Kidney epithelial cell (primary cell): ENCODE results near the gene GPC3. TPM values are rescaled to one million over a fixed set of nuclear protein-coding genes. Genes with fewer than 3 reads are reported as not detected.

Experiments used
- DNase-seq: peaks from one replicate; pipeline ENCODE4 v3.0.0-alpha.2; 2010; ENCODE audit warnings: low read depth
- H3K27me3 ChIP-seq: 2 replicates; pipeline ENCODE4 v1.6.0; 2011; ENCODE audit warnings: low read length; ENCODE audit not compliant: control insufficient read depth, insufficient read depth
- H3K36me3 ChIP-seq: 2 replicates; pipeline ENCODE4 v1.5.1; 2011; ENCODE audit warnings: low read length; ENCODE audit not compliant: control insufficient read depth, insufficient read depth
- H3K4me3 ChIP-seq: 2 replicates; pipeline ENCODE4 v1.5.1; 2011; ENCODE audit warnings: low read depth, mild to moderate bottlenecking, control low read depth, low read length
- CTCF ChIP-seq: IDR thresholded peaks from 2 replicates; pipeline ENCODE4 v1.5.1; 2011; ENCODE audit warnings: mild to moderate bottlenecking, moderate library complexity, low read length, control low read depth, inconsistent platforms; ENCODE audit not compliant: insufficient read depth, poor library complexity, severe bottlenecking
- total RNA-seq: library from RNA; depleted of rRNA; stranded (reverse); fragments of >200 nt; gene quantifications from 2 replicates; pipeline ENCODE4 v1.2.3, GENCODE V29; 2015

GPC3 gene
- total RNA-seq, 1 donor from 2014 or later = 14.5 TPM

- Histone ChIP-seq H3K27me3 (no peaks in the 10 kb centered on the region), H3K4me3 (no peak overlapping the region), H3K36me3 (no peaks in the 10 kb centered on the region)
- no peak for TF ChIP-seq CTCF
- DNase-seq = no peak
Measured at GRCh38 chrX:133815496-133815895, 169.9 kb downstream of the GPC3 start.

- DNase-seq = no peak
- no peaks in the 10 kb centered on the region for H3K27me3 ChIP-seq
- TF ChIP-seq CTCF = no peak
- H3K4me3 ChIP-seq = no peak overlapping the region
- no peaks in the 10 kb centered on the region for H3K36me3 ChIP-seq
Measured at GRCh38 chrX:133813971-133814370, 171.4 kb downstream of the GPC3 start.

GRCh38 chrX:133812402-133812801, 173.0 kb downstream of the GPC3 start:
- no peak for DNase-seq
- H3K36me3 ChIP-seq = no peaks in the 10 kb centered on the region
- TF ChIP-seq CTCF = no peak
- no peaks in the 10 kb centered on the region for H3K27me3 ChIP-seq
- H3K4me3 ChIP-seq = no peak overlapping the region

- Histone ChIP-seq H3K36me3 (no peaks in the 10 kb centered on the region), H3K27me3 (no peaks in the 10 kb centered on the region), H3K4me3 (no peak overlapping the region)
- TF ChIP-seq CTCF = no peak
- no peak for DNase-seq
Measured at GRCh38 chrX:133810925-133811324, 174.5 kb downstream of the GPC3 start.

GRCh38 chrX:133804072-133804471, 181.3 kb downstream of the GPC3 start:
- H3K27me3 ChIP-seq = no peaks in the 10 kb centered on the region
- no peak overlapping the region for H3K4me3 ChIP-seq
- no peak for DNase-seq
- no peaks in the 10 kb centered on the region for H3K36me3 ChIP-seq
- TF ChIP-seq CTCF = no peak

- no peak for TF ChIP-seq CTCF
- no peak for DNase-seq
- no peaks in the 10 kb centered on the region for H3K27me3 ChIP-seq
- no peaks in the 10 kb centered on the region for H3K36me3 ChIP-seq
- no peak overlapping the region for H3K4me3 ChIP-seq
Measured at GRCh38 chrX:133796282-133796681, 189.1 kb downstream of the GPC3 start.
